ENCODE data around the gene CCND2. TPM values are rescaled to one million over a fixed set of nuclear protein-coding genes. Genes with fewer than 3 reads are reported as not detected.

Gene CCND2
- total RNA-seq (2022; extraction: Qiagen RNA extraction; ENCODE audit: low read depth): 0.01 TPM in 1 of 5 replicates, not detected in the others

GRCh38 chr12:4273652-4274395 is at the start of gene CCND2:
TSS of gene CCND2 (plus strand) at chr12:4273762. CDS start at chr12:4274041, 279 bp downstream.

GRCh38 chr12:4320853-4321701 is 47.5 kb downstream of the CCND2 start, which contains the start of gene TIGAR:
TSS of gene TIGAR (plus strand) at chr12:4321213. CDS start at chr12:4321272, 59 bp downstream.

Other genes starting within 250 kb of the CCND2 start
- 41.3 to 52.2 TPM (median 41.6 TPM) in 5 replicates for gene TIGAR, start 47.5 kb downstream of the CCND2 start, total RNA-seq (2022; extraction: Qiagen RNA extraction; ENCODE audit: low read depth)
- not detected in 5 replicates for gene FGF23, start 106.0 kb downstream of the CCND2 start, total RNA-seq (2022; extraction: Qiagen RNA extraction; ENCODE audit: low read depth)
- gene FGF6, start 172.1 kb downstream of the CCND2 start, total RNA-seq (2022; extraction: Qiagen RNA extraction; ENCODE audit: low read depth): not detected in 5 replicates